DOHH2 (cell line): ENCODE data around the gene TEKT5.

Experiments
- H3F3A ChIP-seq: fragments of 200-600 bp; sonication (generic), shearing (Covaris generic); 2 replicates; pipeline ENCODE4 v1.6.0; 2016; ENCODE audit warnings: antibody characterized with exemption, mild to moderate bottlenecking; ENCODE audit not compliant: control insufficient read depth, insufficient read depth
- H3K27ac ChIP-seq: fragments of 200-600 bp; sonication (generic); 2 replicates; pipeline ENCODE4 v1.5.1; 2014; ENCODE audit warnings: low read depth, mild to moderate bottlenecking, low read length, moderate library complexity
- H3K27me3 ChIP-seq: fragments of 200-600 bp; sonication (generic); 2 replicates; pipeline ENCODE4 v1.6.1; 2014; ENCODE audit warnings: mild to moderate bottlenecking, low read length, mixed read lengths; ENCODE audit not compliant: control insufficient read depth
- H3K36me3 ChIP-seq: fragments of 200-600 bp; sonication (generic); 2 replicates; pipeline ENCODE4 v1.6.1; 2014; ENCODE audit warnings: mild to moderate bottlenecking, low read length, moderate library complexity, mixed read lengths; ENCODE audit not compliant: control insufficient read depth
- H3K4me1 ChIP-seq: fragments of 200-600 bp; sonication (generic); 2 replicates; pipeline ENCODE4 v1.6.1; 2014; ENCODE audit warnings: mild to moderate bottlenecking, low read length, mixed read lengths; ENCODE audit not compliant: control insufficient read depth
- H3K4me2 ChIP-seq: fragments of 200-600 bp; sonication (generic); 2 replicates; pipeline ENCODE4 v1.6.0; 2014; ENCODE audit warnings: mild to moderate bottlenecking, low read length, moderate library complexity
- H3K4me3 ChIP-seq: fragments of 200-600 bp; sonication (generic); 2 replicates; pipeline ENCODE4 v1.5.1; 2014; ENCODE audit warnings: mild to moderate bottlenecking, low read length, mixed read lengths
- H3K79me2 ChIP-seq: fragments of 200-600 bp; sonication (generic); 2 replicates; pipeline ENCODE4 v1.6.1; 2014; ENCODE audit warnings: mild to moderate bottlenecking, low read length, mixed read lengths; ENCODE audit not compliant: control insufficient read depth
- H3K9me2 ChIP-seq: fragments of 200-600 bp; sonication (generic); replicated peaks from 2 replicates; pipeline ENCODE4 v1.6.1; 2014; ENCODE audit warnings: mild to moderate bottlenecking, low read length, mixed read lengths; ENCODE audit not compliant: control insufficient read depth
- H3K9me3 ChIP-seq: fragments of 200-600 bp; sonication (generic); 2 replicates; pipeline ENCODE4 v1.6.1; 2014; ENCODE audit warnings: antibody characterized with exemption, low read length, mixed read lengths; ENCODE audit not compliant: control insufficient read depth, insufficient read depth
- H4K20me1 ChIP-seq: fragments of 200-600 bp; sonication (generic); 2 replicates; pipeline ENCODE4 v1.6.0; 2014; ENCODE audit warnings: low read depth, mild to moderate bottlenecking, antibody characterized with exemption, low read length, moderate library complexity; ENCODE audit not compliant: control insufficient read depth, insufficient read depth
- CTCF ChIP-seq: fragments of 200-600 bp; sonication (generic); IDR thresholded peaks from one replicate; pipeline ENCODE4 v1.5.1; 2014; ENCODE audit warnings: antibody characterized with exemption, mild to moderate bottlenecking, low read depth, low read length; ENCODE audit not compliant: poor library complexity, severe bottlenecking
- EZH2phosphoT487 ChIP-seq: fragments of 200-600 bp; sonication (generic); IDR thresholded peaks from 2 replicates; pipeline ENCODE4 v1.6.1; 2017; ENCODE audit warnings: borderline replicate concordance, mild to moderate bottlenecking, antibody characterized with exemption, low read length, moderate library complexity, mixed read lengths

TEKT5 gene

GRCh38 chr16:10676284-10676683 is 18.4 kb downstream of the TEKT5 start:
- no peak for TF ChIP-seq EZH2phosphoT487
- TF ChIP-seq CTCF = no peak
- no peaks in the 10 kb centered on the region for H3K4me1 ChIP-seq
- no peaks in the 10 kb centered on the region for H4K20me1 ChIP-seq
- no peak overlapping the region for H3K4me3 ChIP-seq
- no peaks in the 10 kb centered on the region for H3K36me3 ChIP-seq
- H3K9me3 ChIP-seq = no peaks in the 10 kb centered on the region
- no peaks in the 10 kb centered on the region for H3K9me2 ChIP-seq
- no peaks in the 10 kb centered on the region; the same call in 1 of the 2 replicates for H3K27me3 ChIP-seq
- no peak overlapping the region for H3K4me2 ChIP-seq
- H3K27ac ChIP-seq = no peak overlapping the region
- H3F3A ChIP-seq = no peaks in the 10 kb centered on the region
- no peaks in the 10 kb centered on the region for H3K79me2 ChIP-seq

GRCh38 chr16:10675861-10676260 is 18.9 kb downstream of the TEKT5 start:
- Histone ChIP-seq H3K4me1 (no peaks in the 10 kb centered on the region), H3K27me3 (no peaks in the 10 kb centered on the region; the same call in 1 of the 2 replicates), H3F3A (no peaks in the 10 kb centered on the region), H3K36me3 (no peaks in the 10 kb centered on the region), H3K4me2 (no peak overlapping the region), H3K27ac (no peak overlapping the region), H3K4me3 (no peak overlapping the region), H3K9me3 (no peaks in the 10 kb centered on the region), H3K9me2 (no peaks in the 10 kb centered on the region), H4K20me1 (no peaks in the 10 kb centered on the region), H3K79me2 (no peaks in the 10 kb centered on the region)
- TF ChIP-seq EZH2phosphoT487 = no peak
- no peak for TF ChIP-seq CTCF

GRCh38 chr16:10675216-10675615 is 19.5 kb downstream of the TEKT5 start:
- Histone ChIP-seq H3F3A (no peaks in the 10 kb centered on the region), H3K27me3 (no peaks in the 10 kb centered on the region; the same call in 1 of the 2 replicates), H3K9me3 (no peaks in the 10 kb centered on the region), H3K79me2 (no peaks in the 10 kb centered on the region), H3K27ac (no peak overlapping the region), H3K4me2 (no peak overlapping the region), H3K9me2 (no peaks in the 10 kb centered on the region), H3K4me1 (no peaks in the 10 kb centered on the region), H3K36me3 (no peaks in the 10 kb centered on the region), H4K20me1 (no peaks in the 10 kb centered on the region), H3K4me3 (no peak overlapping the region)
- TF ChIP-seq EZH2phosphoT487 (no peak), CTCF (no peak)

GRCh38 chr16:10671729-10672128 is 23.0 kb downstream of the TEKT5 start:
- H3K4me1 ChIP-seq = no peaks in the 10 kb centered on the region
- no peaks in the 10 kb centered on the region for H3K27me3 ChIP-seq
- H3K4me3 ChIP-seq = no peak overlapping the region
- H3K36me3 ChIP-seq = no peaks in the 10 kb centered on the region
- H3K79me2 ChIP-seq = no peaks in the 10 kb centered on the region
- no peaks in the 10 kb centered on the region for H3K9me2 ChIP-seq
- H4K20me1 ChIP-seq = no peaks in the 10 kb centered on the region
- H3F3A ChIP-seq = no peaks in the 10 kb centered on the region
- H3K27ac ChIP-seq = no peak overlapping the region
- no peak overlapping the region for H3K4me2 ChIP-seq
- TF ChIP-seq CTCF = no peak
- no peak for TF ChIP-seq EZH2phosphoT487
- H3K9me3 ChIP-seq = no peaks in the 10 kb centered on the region
